Lower leg skin (tissue), 3 donors: Measurements from ENCODE around the gene TEC.

Experiments used
- CTCF ChIP-seq, 3 donors: fragments of 450-650 bp; IDR thresholded peaks; one replicate each; pipeline ENCODE4 v1.5.1; 2016; ENCODE audit warnings: antibody characterized with exemption in 3 of 3, mild to moderate bottlenecking in 3 of 3, moderate library complexity in 2 of 3
- POLR2A ChIP-seq, 2 donors: fragments of 450-650 bp; IDR thresholded peaks; one replicate each; pipeline ENCODE4 v1.6.1; 2016 to 2017; ENCODE audit warnings: antibody characterized with exemption in 2 of 2, mild to moderate bottlenecking in 1 of 2, moderate library complexity in 1 of 2

GRCh38 chr4:48241731-48242130 is 27.9 kb downstream of the TEC start:
- TF ChIP-seq CTCF (IDR thresholded peaks at IDR 0.05) = no peak
- TF ChIP-seq POLR2A (IDR thresholded peaks at IDR 0.05) = no peak
